Nephron progenitor cell (in vitro differentiated cells): ENCODE data around the gene KLF7.

ENCODE experiments used
- DNase-seq: peaks from one replicate; pipeline ENCODE4 v3.0.0; 2021
- H3K27ac Mint-ChIP-seq: 2 replicates; pipeline ENCODE4 v1.8.0; 2021; ENCODE audit warnings: mild to moderate bottlenecking, moderate library complexity, mixed read lengths
- H3K27me3 Mint-ChIP-seq: 2 replicates; pipeline ENCODE4 v1.8.0; 2021; ENCODE audit warnings: mild to moderate bottlenecking, low read depth, mixed read lengths; ENCODE audit not compliant: poor library complexity
- H3K36me3 Mint-ChIP-seq: 2 replicates; pipeline ENCODE4 v1.8.0; 2021; ENCODE audit warnings: low read depth, mixed read lengths
- H3K4me1 Mint-ChIP-seq: 2 replicates; pipeline ENCODE4 v1.8.0; 2021; ENCODE audit warnings: mixed read lengths
- H3K4me3 Mint-ChIP-seq: 2 replicates; pipeline ENCODE4 v1.8.0; 2021; ENCODE audit warnings: mild to moderate bottlenecking, moderate library complexity, mixed read lengths
- H3K9me3 Mint-ChIP-seq: 2 replicates; pipeline ENCODE4 v1.8.0; 2021; ENCODE audit warnings: mild to moderate bottlenecking, moderate library complexity, mixed read lengths
- CTCF ChIP-seq: fragments of 200-600 bp; sonication (generic); IDR thresholded peaks from 2 replicates; pipeline ENCODE4 v1.5.0; 2021; ENCODE audit warnings: antibody characterized with exemption

KLF7 gene

DNA sequence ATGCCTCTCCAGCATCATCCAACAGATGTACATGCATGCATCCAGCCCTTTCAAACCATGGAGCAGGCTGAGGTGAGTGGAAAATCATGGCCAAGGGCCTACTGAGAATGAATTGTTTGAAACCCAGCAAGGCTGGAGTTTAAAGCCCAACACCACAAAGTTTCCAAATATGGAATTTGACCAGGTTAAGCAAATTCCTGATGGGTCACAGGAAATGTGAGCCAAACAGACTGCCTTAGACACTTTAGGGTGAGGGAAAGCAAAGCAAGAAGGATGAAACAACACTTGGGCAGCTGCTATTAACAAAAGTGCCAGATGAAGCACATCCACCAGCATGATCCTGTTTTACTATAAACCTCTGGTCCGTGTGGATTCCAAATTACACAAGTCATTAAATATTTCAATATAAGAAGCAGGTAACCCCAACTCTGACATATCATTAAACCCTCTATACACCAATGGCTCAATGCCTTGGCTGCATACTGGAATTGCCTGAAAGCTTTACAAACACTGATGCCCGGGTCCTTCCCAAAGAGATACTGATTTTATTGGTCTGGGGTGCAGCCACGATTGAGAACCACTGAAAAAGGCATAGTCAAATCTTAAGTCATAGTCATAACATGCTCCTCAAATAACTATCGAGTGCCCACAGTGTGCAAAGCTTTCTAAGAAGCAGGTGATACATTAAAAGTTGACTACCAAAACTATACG, 9.1 kb downstream of the KLF7 start:
- Mint-ChIP-seq H3K27me3 (no peaks in the 10 kb centered on the region), H3K4me1 (peaks cover 81% of the 10 kb centered on the region), H3K36me3 (no peaks in the 10 kb centered on the region), H3K9me3 (no peaks in the 10 kb centered on the region), H3K27ac (no peak overlapping the region), H3K4me3 (no peak overlapping the region)
- TF ChIP-seq CTCF = no peak
- no peak for DNase-seq

DNA sequence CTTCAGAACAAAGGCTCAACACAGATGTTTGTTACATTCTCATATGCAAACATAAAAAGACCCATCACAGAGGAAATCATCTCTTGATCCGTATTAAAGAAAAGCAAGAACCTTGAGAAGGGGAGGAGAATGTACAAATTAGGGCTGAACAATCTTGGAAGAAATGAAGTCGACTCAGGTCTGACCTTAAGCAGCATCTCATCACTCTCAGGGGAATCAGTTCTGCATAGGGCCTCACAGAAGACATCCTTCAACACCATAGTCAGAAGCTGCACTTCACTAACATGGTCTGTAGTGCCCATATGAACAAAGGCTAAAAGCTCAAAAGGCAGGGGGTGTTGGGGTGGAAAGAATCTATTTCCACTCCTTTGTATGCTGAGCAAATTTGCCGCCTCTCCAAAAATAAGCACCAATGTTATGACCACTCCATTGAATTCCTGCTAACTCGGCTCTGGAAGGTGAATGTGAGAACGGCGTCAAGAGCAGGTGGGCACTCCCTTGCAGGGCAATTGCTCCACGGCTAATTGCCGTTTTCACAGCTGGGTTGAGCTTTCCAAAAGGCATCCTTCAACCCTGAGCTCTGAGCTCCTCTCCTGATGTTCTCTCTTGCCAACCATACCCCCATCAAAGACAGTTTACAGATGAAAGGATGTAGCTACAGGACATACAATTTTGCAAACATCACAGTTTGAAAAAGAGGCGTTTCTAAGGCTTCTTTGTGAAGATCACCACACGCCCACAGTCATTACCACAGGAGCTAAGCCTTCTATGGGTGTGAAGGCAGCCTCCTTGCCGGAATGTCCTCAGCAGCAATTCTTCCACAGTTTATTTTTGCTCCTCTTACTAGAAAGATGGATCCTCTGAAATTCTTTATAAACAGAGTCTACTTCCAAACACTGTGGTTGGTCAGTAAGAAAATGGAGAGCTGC, 10.0 kb downstream of the KLF7 start:
- no peak for DNase-seq
- Mint-ChIP-seq H3K27ac (no peak overlapping the region), H3K36me3 (no peaks in the 10 kb centered on the region), H3K27me3 (no peaks in the 10 kb centered on the region), H3K4me1 (peaks cover 81% of the 10 kb centered on the region), H3K4me3 (no peak overlapping the region), H3K9me3 (no peaks in the 10 kb centered on the region)
- no peak for TF ChIP-seq CTCF

DNA sequence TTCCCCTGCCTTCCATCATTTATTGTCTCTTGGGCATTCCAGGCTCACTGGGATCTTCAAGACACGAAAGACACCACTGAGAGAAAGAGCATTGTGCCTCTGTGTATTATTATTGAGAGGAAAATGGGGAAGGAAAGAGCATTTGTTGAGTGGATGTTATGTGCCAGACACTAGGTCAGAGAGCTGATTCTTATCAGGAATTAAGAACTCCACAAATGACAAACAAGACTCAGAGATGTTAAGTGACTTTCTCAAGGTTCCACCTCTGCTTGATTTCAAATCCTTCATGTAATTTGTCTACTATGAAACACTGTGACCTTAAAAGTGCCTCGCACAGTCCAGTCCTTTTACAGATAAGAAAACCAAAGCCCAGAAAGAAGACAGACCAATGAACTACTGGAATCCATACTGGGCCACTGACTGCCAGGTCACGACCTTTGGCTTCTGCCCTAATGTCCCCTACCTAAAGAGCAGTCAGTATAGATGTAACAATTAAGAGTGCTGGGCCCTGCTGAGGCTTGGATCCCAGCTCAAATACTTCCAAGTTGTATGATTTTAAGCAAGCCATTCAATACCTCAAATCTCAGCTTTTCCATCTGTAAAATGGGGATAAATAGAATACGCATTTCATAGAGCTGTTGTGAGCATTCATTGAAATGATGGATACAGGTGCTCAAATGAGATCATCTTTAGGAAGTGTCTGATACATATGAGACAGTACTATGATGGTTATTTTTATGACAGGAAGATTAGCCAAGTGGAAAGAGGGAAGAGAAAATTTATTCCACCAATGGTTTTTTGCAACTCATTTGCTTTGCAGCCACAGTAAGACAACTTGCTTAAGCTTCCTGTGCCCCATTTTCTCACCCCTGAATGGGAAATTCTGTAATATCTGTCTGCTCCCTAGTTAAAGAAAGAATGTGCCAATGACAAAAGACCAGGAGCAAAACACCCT, 10.9 kb downstream of the KLF7 start:
- H3K9me3 Mint-ChIP-seq = no peaks in the 10 kb centered on the region
- no peaks in the 10 kb centered on the region for H3K27me3 Mint-ChIP-seq
- H3K27ac Mint-ChIP-seq = peak overlapping the region; percentile 52
- TF ChIP-seq CTCF = no peak
- DNase-seq = no peak
- H3K4me1 Mint-ChIP-seq = peaks cover 81% of the 10 kb centered on the region
- H3K4me3 Mint-ChIP-seq = no peak overlapping the region
- no peaks in the 10 kb centered on the region for H3K36me3 Mint-ChIP-seq

DNA sequence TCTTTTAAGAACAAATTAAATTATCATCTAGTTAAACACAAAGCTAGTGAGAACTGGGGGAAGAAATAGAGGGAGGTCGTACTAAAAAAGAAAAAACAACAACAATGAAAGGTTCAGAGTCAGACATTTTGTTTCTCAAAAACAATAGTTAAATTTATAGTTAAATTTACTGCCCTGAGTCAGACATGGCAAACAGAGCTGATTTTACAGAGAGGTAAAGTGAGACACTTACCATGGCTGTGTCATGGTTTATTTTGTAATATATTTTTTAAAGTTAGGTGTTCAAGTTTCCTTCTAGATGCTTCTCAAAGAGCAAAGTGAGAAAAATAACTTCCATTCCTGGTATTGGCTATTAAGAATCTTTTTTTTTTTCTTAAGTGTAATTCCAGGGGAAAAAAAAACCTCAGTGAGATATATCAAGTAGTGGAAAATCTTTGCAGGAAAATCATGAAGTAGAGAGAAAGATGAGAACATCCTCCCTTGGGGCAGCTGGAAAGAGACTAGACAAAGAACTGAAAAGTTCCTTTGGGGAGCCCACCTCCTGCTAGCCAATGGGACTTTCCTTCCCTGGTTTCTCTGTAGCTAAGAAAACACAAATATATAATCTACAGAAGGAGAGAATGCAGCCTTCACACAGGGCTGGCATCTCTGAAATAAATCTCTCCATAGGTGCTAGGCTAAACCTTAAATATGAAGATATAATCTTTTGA, 12.3 kb downstream of the KLF7 start:
- DNase-seq = no peak
- Mint-ChIP-seq H3K36me3 (peaks cover 9% of the 10 kb centered on the region), H3K4me1 (peaks cover 90% of the 10 kb centered on the region), H3K27me3 (no peaks in the 10 kb centered on the region), H3K4me3 (peak overlapping the region; percentile 55), H3K27ac (peak overlapping the region; percentile 86), H3K9me3 (no peaks in the 10 kb centered on the region)
- TF ChIP-seq CTCF = no peak

DNA sequence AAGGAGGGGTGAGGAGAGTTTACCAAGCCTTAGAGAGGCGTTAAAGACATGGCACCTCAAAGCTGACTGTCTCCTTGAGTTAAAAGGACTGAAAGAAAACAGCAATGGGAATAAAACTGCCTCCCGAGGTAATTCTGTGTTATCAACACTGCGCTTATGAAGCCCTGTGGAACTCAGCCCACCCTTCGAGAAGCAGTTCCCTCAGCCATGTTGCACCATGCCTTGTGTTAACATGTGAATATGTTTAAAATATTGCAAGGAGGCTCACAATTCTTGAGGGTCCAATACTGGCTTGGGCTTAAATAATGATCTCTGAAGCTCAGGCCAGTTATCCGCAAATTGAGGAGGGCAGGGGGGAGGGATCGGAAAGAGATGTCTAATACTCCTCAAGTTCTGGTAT, 14.7 kb downstream of the KLF7 start:
- DNase-seq = no peak

More for the DNA sequence above, 14.7 kb downstream of the KLF7 start:
- no peak for TF ChIP-seq CTCF
- Mint-ChIP-seq H3K36me3 (peaks cover 28% of the 10 kb centered on the region), H3K4me1 (peaks cover 95% of the 10 kb centered on the region), H3K27ac (peak overlapping the region; percentile 86), H3K4me3 (peak overlapping the region; percentile 55), H3K27me3 (no peaks in the 10 kb centered on the region), H3K9me3 (no peaks in the 10 kb centered on the region)
